ENCODE measurements around the gene GNL1.
"Not testable (repeated sequence)": the region's sequence is repeated elsewhere in the genome, so short reads cannot be mapped to it uniquely, and the experiment has no call there.

DNA sequence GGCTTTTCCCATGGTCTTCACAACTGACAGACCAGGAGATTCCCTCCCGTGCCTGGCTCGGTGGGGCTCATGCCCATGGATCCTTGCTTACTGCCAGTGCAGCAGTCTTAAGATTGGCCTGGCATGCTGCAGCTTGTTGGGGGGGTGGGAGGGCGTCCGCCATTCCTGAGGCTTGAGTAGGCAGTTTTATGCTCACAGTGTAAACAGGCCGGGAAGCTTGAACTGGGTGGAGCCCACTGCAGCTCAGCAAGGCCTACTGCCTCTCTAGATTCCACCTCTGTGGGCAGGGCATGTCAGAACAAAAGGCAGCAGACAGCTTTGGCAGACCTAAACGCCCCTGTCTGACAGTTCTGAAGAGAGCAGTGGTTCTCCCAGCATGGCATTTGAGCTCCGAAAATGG is 35.2 kb downstream of the GNL1 start:
- not testable (repeated sequence) for TF ChIP-seq POLR2AphosphoS5 (IDR thresholded peaks at IDR 0.05; ENCODE audit: borderline replicate concordance, low read depth, low read length); EZH2 (IDR thresholded peaks at IDR 0.05)

All from SK-N-MC (cell line).